CD4-positive, alpha-beta T cell treated with Interferon gamma for 1 hour (primary cell): Measurements from ENCODE around the gene CIC.
"Not testable (repeated sequence)": the region's sequence is repeated elsewhere in the genome, so short reads cannot be mapped to it uniquely, and the experiment has no call there.

Source experiments
- DNase-seq: peaks from one replicate; pipeline ENCODE4 v3.0.0-alpha.2; 2020

Gene CIC

DNA sequence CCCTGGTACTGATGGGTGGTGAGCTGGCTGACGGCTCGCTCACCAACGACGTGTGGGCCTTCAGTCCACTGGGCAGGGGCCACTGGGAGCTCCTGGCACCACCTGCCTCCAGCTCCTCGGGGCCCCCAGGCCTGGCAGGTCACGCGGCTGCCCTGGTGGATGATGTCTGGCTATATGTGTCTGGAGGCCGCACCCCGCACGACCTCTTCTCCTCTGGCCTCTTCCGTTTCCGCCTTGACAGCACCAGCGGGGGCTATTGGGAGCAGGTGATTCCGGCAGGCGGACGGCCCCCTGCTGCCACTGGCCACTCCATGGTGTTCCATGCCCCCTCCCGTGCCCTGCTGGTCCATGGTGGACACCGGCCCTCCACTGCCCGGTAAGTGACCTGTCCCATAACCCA lies 66.9 kb downstream of the CIC start:
- no peak for DNase-seq

DNA sequence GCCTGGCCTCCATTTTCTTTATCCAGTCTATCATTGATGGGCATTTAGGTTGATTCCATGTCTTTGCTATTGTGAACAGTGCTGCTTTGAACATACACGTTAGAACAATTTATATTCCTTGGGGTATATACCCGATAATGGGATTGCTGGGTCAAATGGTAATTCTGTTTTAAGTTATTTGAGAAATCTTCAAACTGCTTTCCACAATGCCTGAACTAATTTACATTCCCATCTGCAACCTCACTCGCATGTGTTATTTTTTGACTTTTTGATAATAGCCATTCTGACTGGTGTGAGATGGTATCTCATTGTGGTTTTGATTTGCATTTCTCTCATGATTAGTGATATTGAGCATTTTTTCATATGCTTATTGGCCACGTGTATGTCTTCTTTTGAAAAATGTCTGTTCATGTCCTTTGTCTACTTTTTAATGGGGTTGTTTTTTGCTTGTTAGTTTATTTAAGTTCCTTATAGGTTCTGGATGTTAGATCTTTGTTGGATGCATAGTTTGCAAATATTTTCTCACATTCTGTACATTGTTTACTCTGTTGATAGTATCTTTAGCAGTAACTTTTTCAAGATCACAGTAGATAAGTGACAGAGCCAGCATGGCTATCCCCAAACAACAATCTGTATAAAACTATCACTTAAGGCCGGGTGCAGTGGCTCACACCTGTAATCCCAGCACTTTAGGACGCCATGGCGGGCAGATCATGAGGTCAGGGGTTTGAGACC lies 70.2 kb downstream of the CIC start:
- DNase-seq: not testable (repeated sequence)

- DNase-seq: not testable (repeated sequence)
These were observed 70.9 kb downstream of the CIC start for GRCh38 chr19:42339922-42340321.

DNA sequence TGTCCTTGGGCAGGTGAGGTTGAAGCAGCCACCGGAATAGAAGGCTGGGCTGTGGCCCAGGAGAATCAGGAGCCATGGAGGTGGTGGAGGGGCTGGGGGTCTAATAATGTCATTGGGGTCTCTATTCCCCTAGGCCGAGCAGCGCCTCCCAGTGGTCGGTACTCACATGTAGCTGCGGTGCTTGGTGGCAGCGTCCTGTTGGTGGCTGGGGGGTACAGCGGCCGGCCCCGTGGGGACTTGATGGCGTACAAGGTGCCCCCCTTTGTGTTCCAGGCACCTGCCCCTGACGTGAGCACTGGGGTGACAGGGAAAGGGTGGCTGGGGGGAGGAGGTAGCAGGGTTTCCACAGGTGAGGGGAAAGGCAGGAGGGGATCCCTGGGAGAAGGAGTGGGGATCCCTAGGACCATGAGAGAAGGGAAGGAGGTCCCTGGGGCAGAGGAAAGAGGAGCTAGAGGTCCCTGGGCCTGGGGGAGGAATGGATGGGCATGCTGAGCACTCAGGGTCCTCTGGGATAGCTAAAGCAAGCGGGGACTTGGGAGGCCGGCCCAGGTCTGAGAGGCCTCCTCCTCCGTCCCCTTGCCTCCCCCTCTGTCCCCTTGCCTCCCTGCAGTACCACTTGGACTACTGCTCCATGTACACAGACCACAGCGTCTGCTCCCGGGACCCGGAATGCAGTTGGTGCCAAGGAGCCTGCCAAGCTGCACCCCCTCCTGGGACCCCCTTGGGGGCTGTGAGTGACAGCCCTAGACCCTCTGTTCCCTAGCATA lies 74.5 kb downstream of the CIC start:
- no peak for DNase-seq

GRCh38 chr19:42344336-42344893 lies 75.4 kb downstream of the CIC start:
- no peak for DNase-seq
